ENCODE results near the gene TXNDC11. TPM values are rescaled to one million over a fixed set of nuclear protein-coding genes. Genes with fewer than 3 reads are reported as not detected.

The TXNDC11 gene
- total and polyA plus RNA-seq, 9 of the 15 experiments (the other 6 are each of a cell fraction or from before 2014, with no cell fraction given): 0.66 to 32.6 (median 26.2) TPM

- TF ChIP-seq, protein P1, sequence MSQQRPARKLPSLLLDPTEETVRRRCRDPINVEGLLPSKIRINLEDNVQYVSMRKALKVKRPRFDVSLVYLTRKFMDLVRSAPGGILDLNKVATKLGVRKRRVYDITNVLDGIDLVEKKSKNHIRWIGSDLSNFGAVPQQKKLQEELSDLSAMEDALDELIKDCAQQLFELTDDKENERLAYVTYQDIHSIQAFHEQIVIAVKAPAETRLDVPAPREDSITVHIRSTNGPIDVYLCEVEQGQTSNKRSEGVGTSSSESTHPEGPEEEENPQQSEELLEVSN (IDR thresholded peaks at IDR 0.05; ENCODE audit: borderline replicate concordance in 1 of 2, extremely low read depth in 1 of 2, insufficient read depth in 1 of 2, insufficient read length in 1 of 2, low read depth in 1 of 2, low read length in 1 of 2, poor library complexity in 1 of 2, severe bottlenecking in 1 of 2): no peak
- TF ChIP-seq BHLHE40 (IDR thresholded peaks at IDR 0.05; ENCODE audit: low read length) (peak; percentile 62), SMARCC2 (IDR thresholded peaks at IDR 0.05; ENCODE audit: low read depth) (peak; percentile 59), RBM25 (IDR thresholded peaks at IDR 0.05; ENCODE audit: low read depth, low read length, severe bottlenecking) (no peak), ZNF695 (CRISPR knock-in tag; IDR thresholded peaks at IDR 0.05) (no peak), ZNF507 (tag; conservative IDR thresholded peaks at IDR 0.05) (no peak), GTF2E2 (tag; IDR thresholded peaks at IDR 0.05) (no peak), FIP1L1 (IDR thresholded peaks at IDR 0.05; ENCODE audit: low read depth, low read length, poor library complexity, severe bottlenecking) (no peak), KDM4B (IDR thresholded peaks at IDR 0.05; ENCODE audit: borderline replicate concordance in 2 of 2, low read depth in 1 of 2) (no peak), MEIS2 (IDR thresholded peaks at IDR 0.05; ENCODE audit: partially characterized antibody) (peak; percentile 94), L3MBTL2 (IDR thresholded peaks at IDR 0.05) (no peak), NR2C1 (IDR thresholded peaks at IDR 0.05) (peak; percentile 24; the same call in 1 of the 2 replicates), NR2C1 (tag; IDR thresholded peaks at IDR 0.05) (0 out of 2 replicates have a peak, but pooled peaks have one; percentile 30), CBFA2T3 (IDR thresholded peaks at IDR 0.05) (peak; percentile 89), ELF4 (CRISPR knock-in tag; IDR thresholded peaks at IDR 0.05) (no peak), CBFB (CRISPR knock-in tag; IDR thresholded peaks at IDR 0.05) (no peak), FOS (IDR thresholded peaks at IDR 0.05; ENCODE audit: extremely low read depth, insufficient read length) (no peak), NBN (IDR thresholded peaks at IDR 0.05; ENCODE audit: low read depth) (peak; percentile 76; the same call in 1 of the 2 replicates), MTA2 (IDR thresholded peaks at IDR 0.05; ENCODE audit: low read depth) (peak; percentile 84), SRSF3 (IDR thresholded peaks at IDR 0.05; ENCODE audit: insufficient read depth, low read length) (no peak), PHF8 (IDR thresholded peaks at IDR 0.05; ENCODE audit: borderline replicate concordance, low read length) (no peak), STAT5A (IDR thresholded peaks at IDR 0.05; ENCODE audit: borderline replicate concordance, low read length) (peak; percentile 67), ZNF239 (CRISPR knock-in tag; IDR thresholded peaks at IDR 0.05) (no peak), KDM2B (CRISPR knock-in tag; IDR thresholded peaks at IDR 0.05) (no peak), BDP1 (IDR thresholded peaks at IDR 0.05; ENCODE audit: insufficient read depth, insufficient read length) (no peak), RCOR1 (IDR thresholded peaks at IDR 0.05; ENCODE audit: borderline replicate concordance in 1 of 2, low read depth in 2 of 2, low read length in 2 of 2) (peak in 1 of 2 experiments; percentile 97; a peak in 2 of 4 replicates), ZNF57 (CRISPR knock-in tag; IDR thresholded peaks at IDR 0.05) (no peak), ZBTB17 (CRISPR knock-in tag; IDR thresholded peaks at IDR 0.05) (no peak), MEF2A (IDR thresholded peaks at IDR 0.05; ENCODE audit: control insufficient read depth, low read depth, low read length) (peak; percentile 97)
- TF ChIP-seq, protein P2, sequence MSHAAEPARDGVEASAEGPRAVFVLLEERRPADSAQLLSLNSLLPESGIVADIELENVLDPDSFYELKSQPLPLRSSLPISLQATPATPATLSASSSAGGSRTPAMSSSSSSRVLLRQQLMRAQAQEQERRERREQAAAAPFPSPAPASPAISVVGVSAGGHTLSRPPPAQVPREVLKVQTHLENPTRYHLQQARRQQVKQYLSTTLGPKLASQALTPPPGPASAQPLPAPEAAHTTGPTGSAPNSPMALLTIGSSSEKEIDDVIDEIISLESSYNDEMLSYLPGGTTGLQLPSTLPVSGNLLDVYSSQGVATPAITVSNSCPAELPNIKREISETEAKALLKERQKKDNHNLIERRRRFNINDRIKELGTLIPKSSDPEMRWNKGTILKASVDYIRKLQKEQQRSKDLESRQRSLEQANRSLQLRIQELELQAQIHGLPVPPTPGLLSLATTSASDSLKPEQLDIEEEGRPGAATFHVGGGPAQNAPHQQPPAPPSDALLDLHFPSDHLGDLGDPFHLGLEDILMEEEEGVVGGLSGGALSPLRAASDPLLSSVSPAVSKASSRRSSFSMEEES (CRISPR knock-in tag; IDR thresholded peaks at IDR 0.05): no peak
Observed at GRCh38 chr16:11734025-11734652, 8.5 kb downstream of the TXNDC11 start (continued).
